Measurements from ENCODE around the gene APOA4. TPM values are rescaled to one million over a fixed set of nuclear protein-coding genes. Genes with fewer than 3 reads are reported as not detected.

The APOA4 gene
- total and polyA plus RNA-seq, 2 donors (not counting 3 experiments of a cell fraction or from before 2014, with no cell fraction given) = not detected

- no peak for FAIRE-seq
Measured at GRCh38 chr11:116847612-116848011, 24.5 kb upstream of the APOA4 start.

More at GRCh38 chr11:116847612-116848011, 24.5 kb upstream of the APOA4 start:
- Histone ChIP-seq H3K4me2 (ENCODE audit: insufficient read depth, low read length) (no peak overlapping the region), H3K4me1 (ENCODE audit: control insufficient read depth, extremely low read depth, insufficient read depth, low read length) (peaks cover 6% of the 10 kb centered on the region), H3K27me3 (ENCODE audit: control insufficient read depth in 2 of 2, insufficient read depth in 2 of 2, low read length in 2 of 2) (no peaks in the 10 kb centered on the region), H2AFZ (ENCODE audit: low read depth, low read length) (no peak overlapping the region), H3K36me3 (ENCODE audit: control insufficient read depth in 2 of 2, extremely low read depth in 1 of 2, insufficient read depth in 2 of 2, low read length in 2 of 2) (peaks cover 0 to 16% of the 10 kb centered on the region in 2 experiments), H3K4me3 (replicated peaks in 1 of 3; ENCODE audit: insufficient read depth in 1 of 3, low read depth in 1 of 3, low read length in 3 of 3) (no peak overlapping the region), H3K9me3 (replicated peaks; ENCODE audit: control insufficient read depth, insufficient read depth, low read length) (no peaks in the 10 kb centered on the region), H3K9me1 (replicated peaks; ENCODE audit: control insufficient read depth, extremely low read depth, insufficient read depth, low read length) (no peaks in the 10 kb centered on the region), H3K9ac (replicated peaks; ENCODE audit: extremely low read depth, insufficient read depth, low read length) (no peak overlapping the region), H3K27ac (ENCODE audit: insufficient read depth, low read depth, low read length) (no peak overlapping the region), H3K79me2 (ENCODE audit: control insufficient read depth, insufficient read depth, low read length) (no peaks in the 10 kb centered on the region), H4K20me1 (replicated peaks; ENCODE audit: control insufficient read depth, extremely low read depth, insufficient read depth, low read length) (no peaks in the 10 kb centered on the region)
- BruUV-seq (replicated peaks) = no TSS peak
- DNase-seq (ENCODE audit: low read depth, low spot score) = no peak
- intact Hi-C loops (cut with micrococcal nuclease) (no loop called here), dilution Hi-C loops (cut with MboI; ENCODE audit: extremely low pct_ligation_motif_present, low sequenced_read_pairs) (no loop called here)
- ChIA-PET CTCF (interaction anchor here (4.6 kb wide), 1 partner anchor 12 kb away, joined by 18 read pairs; no protein-coding TSS in a partner anchor), POLR2A (no interaction called here)
- TF ChIP-seq MAX (IDR thresholded peaks at IDR 0.05; ENCODE audit: insufficient read depth, insufficient read length) (no peak), FOS (IDR thresholded peaks at IDR 0.05; ENCODE audit: borderline replicate concordance, insufficient read depth, low read length) (no peak), EZH2 (IDR thresholded peaks at IDR 0.05; ENCODE audit: borderline replicate concordance, low read depth, low read length, severe bottlenecking) (no peak), POLR2AphosphoS5 (IDR thresholded peaks at IDR 0.05; ENCODE audit: insufficient read depth, low read depth, low read length) (no peak), MYC (IDR thresholded peaks at IDR 0.05; ENCODE audit: low read depth, low read length) (no peak), JUN (IDR thresholded peaks at IDR 0.05; ENCODE audit: borderline replicate concordance, insufficient read depth, insufficient read length, low read depth) (no peak), GATA2 (IDR thresholded peaks at IDR 0.05; ENCODE audit: insufficient read depth, insufficient read length, low read depth, low read length) (no peak), POLR2A (IDR thresholded peaks at IDR 0.05; ENCODE audit: low read depth, low read length) (no peak)
- TF ChIP-seq, protein P1, sequence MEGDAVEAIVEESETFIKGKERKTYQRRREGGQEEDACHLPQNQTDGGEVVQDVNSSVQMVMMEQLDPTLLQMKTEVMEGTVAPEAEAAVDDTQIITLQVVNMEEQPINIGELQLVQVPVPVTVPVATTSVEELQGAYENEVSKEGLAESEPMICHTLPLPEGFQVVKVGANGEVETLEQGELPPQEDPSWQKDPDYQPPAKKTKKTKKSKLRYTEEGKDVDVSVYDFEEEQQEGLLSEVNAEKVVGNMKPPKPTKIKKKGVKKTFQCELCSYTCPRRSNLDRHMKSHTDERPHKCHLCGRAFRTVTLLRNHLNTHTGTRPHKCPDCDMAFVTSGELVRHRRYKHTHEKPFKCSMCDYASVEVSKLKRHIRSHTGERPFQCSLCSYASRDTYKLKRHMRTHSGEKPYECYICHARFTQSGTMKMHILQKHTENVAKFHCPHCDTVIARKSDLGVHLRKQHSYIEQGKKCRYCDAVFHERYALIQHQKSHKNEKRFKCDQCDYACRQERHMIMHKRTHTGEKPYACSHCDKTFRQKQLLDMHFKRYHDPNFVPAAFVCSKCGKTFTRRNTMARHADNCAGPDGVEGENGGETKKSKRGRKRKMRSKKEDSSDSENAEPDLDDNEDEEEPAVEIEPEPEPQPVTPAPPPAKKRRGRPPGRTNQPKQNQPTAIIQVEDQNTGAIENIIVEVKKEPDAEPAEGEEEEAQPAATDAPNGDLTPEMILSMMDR (IDR thresholded peaks at IDR 0.05; ENCODE audit: extremely low read depth in 1 of 2, insufficient read depth in 1 of 2, low read depth in 1 of 2, low read length in 2 of 2) = no peak
